ENCODE data around the gene CTNND2. TPM values are rescaled to one million over a fixed set of nuclear protein-coding genes. Genes with fewer than 3 reads are reported as not detected.

Gene CTNND2
- total RNA-seq, 1 donor from 2014 or later: 13.9 TPM

DNA sequence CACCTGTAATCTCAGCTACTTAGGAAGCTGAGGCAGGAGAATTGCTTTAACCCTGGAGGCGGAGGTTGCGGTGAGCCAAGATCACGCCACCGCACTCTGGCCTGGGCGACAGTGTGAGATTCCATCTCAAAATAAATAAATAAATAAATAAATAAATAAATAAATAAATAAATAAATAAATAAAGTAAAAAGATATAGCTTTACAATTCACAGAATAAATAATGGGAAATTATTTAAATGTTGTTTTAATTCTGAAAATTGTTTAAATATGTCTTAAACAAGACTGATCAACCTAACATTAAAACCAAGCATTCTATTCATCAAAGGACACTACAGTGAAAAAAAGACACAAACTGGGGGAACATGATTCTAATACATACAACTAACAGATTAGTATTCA, 357.1 kb downstream of the CTNND2 start:
- Histone ChIP-seq H3K4me1 (no peaks in the 10 kb centered on the region), H3K27ac (no peak overlapping the region), H3K36me3 (no peaks in the 10 kb centered on the region), H3K79me2 (ENCODE audit: low read depth) (no peaks in the 10 kb centered on the region), H3F3A (ENCODE audit: low read depth) (no peaks in the 10 kb centered on the region), H3K9ac (no peak overlapping the region), H2AFZ (replicated peaks) (no peak overlapping the region), H3K4me3 (no peak overlapping the region), H3K4me2 (no peak overlapping the region), H3K27me3 (no peaks in the 10 kb centered on the region), H4K20me1 (ENCODE audit: low read depth) (no peaks in the 10 kb centered on the region), H3K9me3 (ENCODE audit: low read depth) (no peaks in the 10 kb centered on the region)
- H3K27ac Mint-ChIP-seq: no peak overlapping the region
- TF ChIP-seq CTCF (IDR thresholded peaks at IDR 0.05) (no peak), EZH2 (IDR thresholded peaks at IDR 0.05) (no peak), EZH2phosphoT487 (IDR thresholded peaks at IDR 0.05) (no peak)
- H3K36me3 Mint-ChIP-seq: peaks cover 16% of the 10 kb centered on the region
- no peak for DNase-seq (ENCODE audit: low spot score)
- no peaks in the 10 kb centered on the region for H3K4me1 Mint-ChIP-seq
- H3K9me3 Mint-ChIP-seq: peaks cover 6% of the 10 kb centered on the region
- H3K4me3 Mint-ChIP-seq: no peak overlapping the region
- H3K27me3 Mint-ChIP-seq (ENCODE audit: insufficient read depth, low read depth): no peaks in the 10 kb centered on the region

- no peaks in the 10 kb centered on the region for H3K27me3 Mint-ChIP-seq (ENCODE audit: insufficient read depth, low read depth)
- no peaks in the 10 kb centered on the region for H3K9me3 ChIP-seq (ENCODE audit: low read depth)
- H3K4me1 ChIP-seq: no peaks in the 10 kb centered on the region
- H3K36me3 ChIP-seq: no peaks in the 10 kb centered on the region
- no peak overlapping the region for H3K4me3 ChIP-seq
- H3K27me3 ChIP-seq: no peaks in the 10 kb centered on the region
- H3K27ac ChIP-seq: no peak overlapping the region
- H3K4me3 Mint-ChIP-seq: no peak overlapping the region
- H3F3A ChIP-seq (ENCODE audit: low read depth): no peaks in the 10 kb centered on the region
- H3K4me1 Mint-ChIP-seq: peaks cover 6% of the 10 kb centered on the region
- DNase-seq (ENCODE audit: low spot score): no peak
- peaks cover 4% of the 10 kb centered on the region for H3K9me3 Mint-ChIP-seq
- no peak overlapping the region for H3K9ac ChIP-seq
- no peaks in the 10 kb centered on the region for H3K79me2 ChIP-seq (ENCODE audit: low read depth)
- peaks cover 8% of the 10 kb centered on the region for H3K36me3 Mint-ChIP-seq
- TF ChIP-seq CTCF (IDR thresholded peaks at IDR 0.05) (no peak), EZH2 (IDR thresholded peaks at IDR 0.05) (no peak), EZH2phosphoT487 (IDR thresholded peaks at IDR 0.05) (no peak)
- no peaks in the 10 kb centered on the region for H4K20me1 ChIP-seq (ENCODE audit: low read depth)
- no peak overlapping the region for H3K4me2 ChIP-seq
- H2AFZ ChIP-seq (replicated peaks): no peak overlapping the region
- no peak overlapping the region for H3K27ac Mint-ChIP-seq
Observed at GRCh38 chr5:11540112-11540511, 364.1 kb downstream of the CTNND2 start.

- Histone ChIP-seq H3F3A (ENCODE audit: low read depth) (no peaks in the 10 kb centered on the region), H3K27ac (no peak overlapping the region), H2AFZ (replicated peaks) (no peak overlapping the region), H3K4me3 (no peak overlapping the region), H3K27me3 (no peaks in the 10 kb centered on the region), H3K79me2 (ENCODE audit: low read depth) (no peaks in the 10 kb centered on the region), H3K9me3 (ENCODE audit: low read depth) (no peaks in the 10 kb centered on the region), H3K4me2 (no peak overlapping the region), H3K9ac (no peak overlapping the region), H3K36me3 (no peaks in the 10 kb centered on the region), H4K20me1 (ENCODE audit: low read depth) (no peaks in the 10 kb centered on the region), H3K4me1 (no peaks in the 10 kb centered on the region)
- Mint-ChIP-seq H3K27me3 (ENCODE audit: insufficient read depth, low read depth) (no peaks in the 10 kb centered on the region), H3K27ac (no peak overlapping the region), H3K4me1 (peaks cover 3% of the 10 kb centered on the region), H3K9me3 (peaks cover 3% of the 10 kb centered on the region), H3K4me3 (no peak overlapping the region), H3K36me3 (peaks cover 10% of the 10 kb centered on the region)
- no peak for DNase-seq (ENCODE audit: low spot score)
- no peak for TF ChIP-seq EZH2phosphoT487 (IDR thresholded peaks at IDR 0.05)
- TF ChIP-seq EZH2 (IDR thresholded peaks at IDR 0.05): no peak
- no peak for TF ChIP-seq CTCF (IDR thresholded peaks at IDR 0.05)
Observed at GRCh38 chr5:11531811-11532555, 372.3 kb downstream of the CTNND2 start.
